ES-I3 (cell line): ENCODE measurements around the gene CTNND2.

Source experiments
- H3K36me3 ChIP-seq: 2 replicates; pipeline ENCODE4 v1.6.1; 2013; ENCODE audit warnings: mild to moderate bottlenecking, low read length, control low read depth, moderate library complexity; ENCODE audit not compliant: insufficient read depth
- H3K4me1 ChIP-seq: 2 replicates; pipeline ENCODE4 v1.6.1; 2013; ENCODE audit warnings: mild to moderate bottlenecking, control low read depth, low read length; ENCODE audit not compliant: insufficient read depth
- H3K9ac ChIP-seq: 2 replicates; pipeline ENCODE4 v1.6.1; 2013; ENCODE audit warnings: low read depth, mild to moderate bottlenecking, low read length, moderate library complexity
- H3K9me3 ChIP-seq: 2 replicates; pipeline ENCODE4 v1.6.1; 2013; ENCODE audit warnings: mild to moderate bottlenecking, low read length, moderate library complexity; ENCODE audit not compliant: control insufficient read depth, insufficient read depth

The CTNND2 gene

GRCh38 chr5:10985721-10986110 lies 918.5 kb downstream of the CTNND2 start:
- H3K36me3 ChIP-seq = no peaks in the 10 kb centered on the region
- H3K9ac ChIP-seq = no peak overlapping the region
- no peaks in the 10 kb centered on the region for H3K9me3 ChIP-seq
- no peaks in the 10 kb centered on the region for H3K4me1 ChIP-seq

- Histone ChIP-seq H3K9me3 (no peaks in the 10 kb centered on the region), H3K4me1 (no peaks in the 10 kb centered on the region), H3K36me3 (no peaks in the 10 kb centered on the region), H3K9ac (no peak overlapping the region)
Measured at GRCh38 chr5:10985091-10985720, 919.0 kb downstream of the CTNND2 start.

- no peak overlapping the region for H3K9ac ChIP-seq
- no peaks in the 10 kb centered on the region for H3K36me3 ChIP-seq
- no peaks in the 10 kb centered on the region for H3K4me1 ChIP-seq
- H3K9me3 ChIP-seq = no peaks in the 10 kb centered on the region
Measured at GRCh38 chr5:10984021-10984715, 920.1 kb downstream of the CTNND2 start.

- no peak overlapping the region for H3K9ac ChIP-seq
- H3K4me1 ChIP-seq = no peaks in the 10 kb centered on the region
- H3K36me3 ChIP-seq = no peaks in the 10 kb centered on the region
- H3K9me3 ChIP-seq = no peaks in the 10 kb centered on the region
Measured at GRCh38 chr5:10982626-10983025, 921.6 kb downstream of the CTNND2 start.

GRCh38 chr5:10981932-10982331 lies 922.3 kb downstream of the CTNND2 start:
- H3K4me1 ChIP-seq = no peaks in the 10 kb centered on the region
- no peaks in the 10 kb centered on the region for H3K9me3 ChIP-seq
- no peak overlapping the region for H3K9ac ChIP-seq
- H3K36me3 ChIP-seq = no peaks in the 10 kb centered on the region

GRCh38 chr5:10977011-10977410 lies 927.2 kb downstream of the CTNND2 start:
- H3K36me3 ChIP-seq = no peaks in the 10 kb centered on the region
- no peaks in the 10 kb centered on the region for H3K9me3 ChIP-seq
- H3K9ac ChIP-seq = no peak overlapping the region

GRCh38 chr5:10975945-10976344 lies 928.3 kb downstream of the CTNND2 start:
- no peak overlapping the region for H3K9ac ChIP-seq
- H3K9me3 ChIP-seq = no peaks in the 10 kb centered on the region
- H3K4me1 ChIP-seq = no peaks in the 10 kb centered on the region
- H3K36me3 ChIP-seq = no peaks in the 10 kb centered on the region

More at GRCh38 chr5:10977011-10977410, 927.2 kb downstream of the CTNND2 start:
- H3K4me1 ChIP-seq = no peaks in the 10 kb centered on the region

GRCh38 chr5:10974850-10975249 lies 929.4 kb downstream of the CTNND2 start:
- Histone ChIP-seq H3K9me3 (no peaks in the 10 kb centered on the region), H3K4me1 (no peaks in the 10 kb centered on the region), H3K9ac (no peak overlapping the region), H3K36me3 (no peaks in the 10 kb centered on the region)

- H3K9me3 ChIP-seq = no peaks in the 10 kb centered on the region
- no peaks in the 10 kb centered on the region for H3K36me3 ChIP-seq
- H3K9ac ChIP-seq = no peak overlapping the region
- H3K4me1 ChIP-seq = no peaks in the 10 kb centered on the region
Measured at GRCh38 chr5:10973316-10973715, 930.9 kb downstream of the CTNND2 start.

GRCh38 chr5:10969684-10970180 lies 934.5 kb downstream of the CTNND2 start:
- Histone ChIP-seq H3K9ac (no peak overlapping the region), H3K4me1 (no peaks in the 10 kb centered on the region), H3K9me3 (no peaks in the 10 kb centered on the region), H3K36me3 (no peaks in the 10 kb centered on the region)

- H3K9me3 ChIP-seq = peaks cover under 1% of the 10 kb centered on the region; the same call in 1 of the 2 replicates
- no peaks in the 10 kb centered on the region for H3K36me3 ChIP-seq
Measured at GRCh38 chr5:10964806-10965205, 939.4 kb downstream of the CTNND2 start.

GRCh38 chr5:10958728-10959127 lies 945.5 kb downstream of the CTNND2 start:
- Histone ChIP-seq H3K36me3 (no peaks in the 10 kb centered on the region), H3K9me3 (peaks cover 3% of the 10 kb centered on the region; the same call in 1 of the 2 replicates), H3K9ac (no peak overlapping the region), H3K4me1 (no peaks in the 10 kb centered on the region)

More at GRCh38 chr5:10964806-10965205, 939.4 kb downstream of the CTNND2 start:
- Histone ChIP-seq H3K4me1 (no peaks in the 10 kb centered on the region), H3K9ac (no peak overlapping the region)

- no peaks in the 10 kb centered on the region for H3K36me3 ChIP-seq
- H3K9me3 ChIP-seq = no peaks in the 10 kb centered on the region
- H3K4me1 ChIP-seq = no peaks in the 10 kb centered on the region
- H3K9ac ChIP-seq = no peak overlapping the region
Measured at GRCh38 chr5:10949856-10950630, 954.2 kb downstream of the CTNND2 start.

- Histone ChIP-seq H3K9me3 (no peaks in the 10 kb centered on the region), H3K4me1 (no peaks in the 10 kb centered on the region), H3K36me3 (no peaks in the 10 kb centered on the region), H3K9ac (no peak overlapping the region)
Measured at GRCh38 chr5:10946050-10946449, 958.2 kb downstream of the CTNND2 start.
